ENCODE data around the gene PIGO.
A peak's percentile ranks its signal among the peaks of the same experiment; 100 is the strongest.

Gene PIGO

GRCh38 chr9:35096035-35096849 is at the start of gene PIGO:
PIGO (minus strand) TSS chr9:35096591; CDS start chr9:35095565, 1,026 bp downstream.
- peak; percentile 89 for DNase-seq (ENCODE audit: low spot score)

- DNase-seq (ENCODE audit: low spot score) = no peak
Measured at GRCh38 chr9:35142037-35142436, 45.6 kb upstream of the PIGO start.

GRCh38 chr9:35140093-35140492 is 43.7 kb upstream of the PIGO start:
- no peak for DNase-seq (ENCODE audit: low spot score)

GRCh38 chr9:35136866-35137265 is 40.5 kb upstream of the PIGO start:
- DNase-seq (ENCODE audit: low spot score) = no peak

- no peak for DNase-seq (ENCODE audit: low spot score)
Measured at GRCh38 chr9:35135988-35136387, 39.6 kb upstream of the PIGO start.

GRCh38 chr9:35134920-35135319 is 38.5 kb upstream of the PIGO start:
- no peak for DNase-seq (ENCODE audit: low spot score)

GRCh38 chr9:35116898-35117551 is 20.6 kb upstream of the PIGO start:
- DNase-seq (ENCODE audit: low spot score) = peak; percentile 85

GRCh38 chr9:35116539-35116897 is 20.1 kb upstream of the PIGO start:
- DNase-seq (ENCODE audit: low spot score) = no peak

- DNase-seq (ENCODE audit: low spot score) = peak; percentile 99
Measured at GRCh38 chr9:35115680-35116538, 19.5 kb upstream of the PIGO start, which contains the start of gene ATOSB. ATOSB (minus strand) TSS chr9:35115862; CDS start chr9:35108274, 7,588 bp downstream.

GRCh38 chr9:35114840-35115628 is 18.6 kb upstream of the PIGO start:
- DNase-seq (ENCODE audit: low spot score) = peak; percentile 69

GRCh38 chr9:35114113-35114839 is 17.9 kb upstream of the PIGO start:
- DNase-seq (ENCODE audit: low spot score) = peak; percentile 82

- peak; percentile 57 for DNase-seq (ENCODE audit: low spot score)
Measured at GRCh38 chr9:35112257-35113020, 16.0 kb upstream of the PIGO start.

- DNase-seq (ENCODE audit: low spot score) = peak; percentile 97
Measured at GRCh38 chr9:35111001-35111933, 14.9 kb upstream of the PIGO start.

GRCh38 chr9:35110327-35110761 is 14.0 kb upstream of the PIGO start:
- DNase-seq (ENCODE audit: low spot score) = peak; percentile 69

- DNase-seq (ENCODE audit: low spot score) = peak; percentile 36
Measured at GRCh38 chr9:35108946-35109575, 12.7 kb upstream of the PIGO start.

- peak; percentile 6 for DNase-seq (ENCODE audit: low spot score)
Measured at GRCh38 chr9:35108461-35108860, 12.1 kb upstream of the PIGO start.

- peak; percentile 62 for DNase-seq (ENCODE audit: low spot score)
Measured at GRCh38 chr9:35107297-35108290, 11.2 kb upstream of the PIGO start.
